Smooth muscle cell of the coronary artery (primary cell): ENCODE measurements around the gene ANTKMT. TPM values are rescaled to one million over a fixed set of nuclear protein-coding genes. Genes with fewer than 3 reads are reported as not detected.

ENCODE experiments used
- total RNA-seq: library from RNA; depleted of rRNA; stranded (reverse); fragments of >200 nt; gene quantifications from 2 replicates; pipeline ENCODE4 v1.2.3, GENCODE V29; 2014; ENCODE audit warnings: low replicate concordance

ANTKMT gene, protein sequence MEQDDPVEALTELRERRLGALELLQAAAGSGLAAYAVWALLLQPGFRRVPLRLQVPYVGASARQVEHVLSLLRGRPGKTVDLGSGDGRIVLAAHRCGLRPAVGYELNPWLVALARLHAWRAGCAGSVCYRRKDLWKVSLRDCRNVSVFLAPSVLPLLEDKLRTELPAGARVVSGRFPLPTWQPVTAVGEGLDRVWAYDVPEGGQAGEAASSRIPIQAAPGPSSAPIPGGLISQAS
- 8.0 and 27.7 TPM in 2 replicates for total RNA-seq

DNA sequence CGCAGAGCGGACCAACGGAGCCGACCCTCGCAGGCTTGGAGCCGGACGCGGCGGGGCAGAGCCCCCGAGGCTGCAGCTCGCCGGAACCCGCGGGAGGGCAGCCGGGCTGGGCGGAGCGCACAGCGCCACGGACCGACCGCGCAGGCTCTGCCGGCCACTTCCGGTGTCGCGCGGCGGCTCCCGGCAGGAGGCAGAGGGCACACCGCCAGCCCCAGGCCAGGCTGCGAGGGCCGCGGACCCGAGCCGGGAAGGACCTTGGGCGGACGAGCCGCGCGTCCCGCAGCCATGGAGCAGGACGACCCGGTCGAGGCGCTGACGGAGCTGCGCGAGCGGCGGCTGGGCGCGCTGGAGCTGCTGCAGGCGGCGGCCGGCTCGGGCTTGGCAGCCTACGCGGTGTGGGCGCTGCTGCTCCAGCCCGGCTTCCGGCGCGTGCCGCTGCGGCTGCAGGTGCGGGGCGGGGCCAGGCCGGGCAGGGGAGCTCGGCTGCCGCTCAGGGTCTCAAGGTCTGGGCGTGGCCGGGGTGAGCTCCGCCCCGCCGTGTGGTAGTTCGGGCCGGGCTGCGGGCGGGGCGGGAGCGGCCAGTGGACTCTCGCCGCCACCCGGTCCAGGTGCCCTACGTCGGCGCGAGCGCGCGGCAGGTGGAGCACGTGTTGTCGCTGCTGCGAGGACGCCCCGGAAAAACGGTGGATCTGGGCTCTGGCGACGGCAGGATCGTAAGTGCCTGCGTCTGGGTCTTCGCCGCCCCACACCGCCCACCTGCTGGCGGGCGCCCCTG, at the start of gene ANTKMT:
ANTKMT (plus strand) TSS at position 157 of the 775 bp plus-strand sequence; CDS start at position 286, 129 bp downstream.

DNA sequence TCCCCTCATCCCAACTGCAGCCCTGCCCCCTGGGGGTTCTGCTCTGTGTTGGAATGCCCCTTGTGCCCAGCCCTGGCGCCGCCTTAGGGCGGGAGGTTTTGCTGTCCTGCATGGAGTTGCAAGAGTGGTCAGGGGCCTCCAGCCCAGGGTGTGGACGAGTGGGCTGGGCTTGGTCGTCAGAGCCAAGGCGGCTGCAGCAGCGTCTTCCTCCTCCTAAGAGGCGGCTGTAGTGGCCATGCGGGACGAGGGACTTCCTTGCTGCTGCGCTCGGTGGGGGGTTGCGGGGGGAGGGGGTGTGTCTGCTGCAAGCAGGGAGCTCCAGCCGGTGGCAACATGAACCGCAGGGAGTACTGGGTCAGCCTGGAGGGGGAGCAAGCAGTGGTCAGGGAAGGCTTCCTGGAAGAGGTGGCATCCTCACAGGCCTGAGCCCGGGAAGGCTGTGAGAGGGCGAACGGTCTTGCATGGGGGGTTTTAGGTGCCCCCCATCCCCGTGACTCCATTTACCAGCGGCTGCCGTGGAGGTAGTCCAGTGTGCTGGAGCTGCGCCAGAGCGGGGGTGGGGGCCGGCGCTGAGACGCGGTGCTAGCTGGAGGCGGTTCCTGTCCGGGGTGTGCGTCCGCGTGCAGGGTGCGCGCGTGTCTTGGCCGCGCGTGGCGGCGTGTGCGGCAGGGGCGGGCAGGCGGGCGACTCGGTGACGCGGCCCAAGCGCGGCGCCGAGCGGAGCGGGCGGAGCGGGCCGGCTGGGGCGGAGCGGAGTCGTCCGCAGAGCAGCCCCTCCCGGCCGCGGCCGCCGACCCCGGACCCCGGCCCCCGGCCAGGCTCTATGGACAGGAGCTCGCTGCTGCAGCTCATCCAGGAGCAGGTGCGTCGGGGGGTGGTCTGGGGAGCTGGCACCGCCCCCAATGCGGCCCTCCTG, 45.7 kb upstream of the ANTKMT start, which contains the start of gene RHBDL1:
RHBDL1 (plus strand) TSS at position 704 of the 916 bp plus-strand sequence; CDS start at position 824, 120 bp downstream.

DNA sequence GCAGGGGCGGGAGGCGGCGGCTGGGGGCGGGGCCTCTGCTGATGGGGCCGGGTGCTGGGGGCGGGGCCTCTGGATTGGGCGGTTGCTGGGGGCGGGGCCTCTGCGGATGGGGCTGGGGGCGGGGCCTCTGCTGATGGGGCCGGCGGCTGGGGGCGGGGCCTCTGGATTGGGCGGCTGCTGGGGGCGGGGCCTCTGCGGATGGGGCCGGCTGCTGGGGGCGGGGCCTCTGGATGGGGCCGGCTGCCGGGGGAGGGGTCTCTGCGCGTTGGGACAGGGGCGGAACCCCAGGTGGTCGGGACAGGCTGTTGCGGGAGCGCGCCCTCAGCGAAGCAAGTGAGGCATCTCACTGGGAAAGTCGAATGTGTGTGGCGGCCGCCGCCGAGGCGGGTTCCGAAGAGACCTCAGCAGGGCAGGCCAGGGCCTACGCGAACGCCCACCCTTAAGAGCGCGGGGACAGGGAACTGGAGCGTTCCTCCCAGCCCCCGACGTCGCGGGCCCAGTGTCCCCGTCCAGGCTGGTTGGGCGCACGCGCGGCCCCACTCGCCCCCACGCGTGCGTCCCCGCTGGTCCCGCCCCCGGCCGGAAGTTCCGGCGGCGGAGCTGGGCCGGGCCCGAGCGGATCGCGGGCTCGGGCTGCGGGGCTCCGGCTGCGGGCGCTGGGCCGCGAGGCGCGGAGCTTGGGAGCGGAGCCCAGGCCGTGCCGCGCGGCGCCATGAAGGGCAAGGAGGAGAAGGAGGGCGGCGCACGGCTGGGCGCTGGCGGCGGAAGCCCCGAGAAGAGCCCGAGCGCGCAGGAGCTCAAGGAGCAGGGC, 40.9 kb upstream of the ANTKMT start, which contains the start of gene STUB1:
STUB1 (plus strand) TSS at position 597 of the 811 bp plus-strand sequence; CDS start at position 713, 116 bp downstream.

DNA sequence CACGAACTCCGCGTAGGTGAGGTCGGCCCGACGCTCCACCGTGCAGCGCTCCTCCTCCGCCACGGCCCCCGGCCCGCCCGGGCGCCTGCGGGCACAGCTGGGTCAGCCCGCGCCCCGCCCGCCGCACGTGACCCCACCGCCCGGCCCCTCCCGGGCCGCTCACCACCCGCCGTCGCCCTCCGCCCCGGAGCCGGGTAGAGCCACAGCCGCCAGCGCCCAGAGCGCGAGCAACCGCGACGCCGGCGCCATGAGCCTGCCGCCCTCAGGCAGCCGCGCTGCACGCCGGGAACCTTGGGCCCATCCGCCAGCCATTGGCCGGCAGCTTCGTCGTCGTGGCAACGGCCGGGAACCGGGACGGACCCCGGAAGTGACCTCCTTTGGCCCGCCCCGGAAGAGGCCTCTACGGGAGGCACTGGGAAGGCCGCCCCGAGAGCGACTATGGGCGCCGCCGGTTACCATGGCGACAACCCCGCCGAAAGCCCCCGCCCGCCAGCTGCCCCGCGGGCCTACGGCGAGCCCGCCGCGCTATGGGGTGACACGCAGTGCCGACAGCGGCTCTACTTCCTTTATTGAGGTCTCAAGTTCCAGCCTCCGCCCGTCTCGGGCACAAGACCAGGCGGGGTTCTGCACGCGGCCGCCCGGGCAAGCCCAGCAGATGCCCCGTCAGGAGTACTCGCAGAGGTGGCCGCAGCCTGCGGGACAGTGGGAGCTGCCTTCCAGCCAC, 36.7 kb upstream of the ANTKMT start, which contains the start of gene JMJD8:
JMJD8 (minus strand) TSS at position 264 of the 724 bp plus-strand sequence; CDS start at position 249, 15 bp downstream.

DNA sequence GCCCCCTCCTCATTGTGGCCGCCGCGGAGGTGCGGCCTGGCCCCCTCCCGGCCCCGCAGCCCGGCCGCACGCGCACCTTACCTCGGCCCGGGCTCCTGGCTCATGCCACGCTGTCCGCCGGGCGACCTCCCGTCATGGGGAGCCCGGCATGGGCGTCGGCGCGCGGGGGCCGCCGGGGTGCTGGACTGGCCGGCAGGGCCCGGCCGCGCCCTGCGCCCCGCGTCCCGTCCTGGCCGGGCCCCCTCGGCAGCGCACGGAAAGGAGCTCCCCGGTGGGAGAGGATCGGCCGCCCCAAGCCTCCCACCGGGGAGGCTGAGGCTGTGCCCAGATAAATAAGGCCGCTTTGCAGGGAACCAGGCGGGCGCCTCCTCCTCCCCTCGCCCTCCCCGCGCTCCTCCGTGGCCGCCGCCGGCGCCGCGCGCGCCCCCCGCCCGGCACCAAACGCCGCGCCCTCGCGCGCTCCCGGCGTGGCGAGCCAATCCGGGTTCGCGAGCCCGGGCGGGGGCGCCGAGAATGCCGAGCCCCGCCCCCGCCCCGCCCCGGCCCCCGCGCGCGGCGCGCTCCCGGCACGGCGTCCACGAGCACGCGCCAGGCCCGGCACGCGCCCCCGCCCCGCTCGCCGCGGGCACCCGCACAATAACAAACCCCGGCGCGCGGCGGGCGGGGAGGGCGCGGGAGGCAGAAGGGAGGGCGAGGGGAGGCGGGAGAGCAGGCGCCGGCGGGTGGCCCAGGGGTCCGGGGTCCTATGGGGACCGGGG, 15.3 kb upstream of the ANTKMT start, which contains the start of gene FBXL16:
FBXL16 (minus strand) TSS at position 371 of the 758 bp plus-strand sequence. CDS start 8,396 bp downstream, outside the sequence.

DNA sequence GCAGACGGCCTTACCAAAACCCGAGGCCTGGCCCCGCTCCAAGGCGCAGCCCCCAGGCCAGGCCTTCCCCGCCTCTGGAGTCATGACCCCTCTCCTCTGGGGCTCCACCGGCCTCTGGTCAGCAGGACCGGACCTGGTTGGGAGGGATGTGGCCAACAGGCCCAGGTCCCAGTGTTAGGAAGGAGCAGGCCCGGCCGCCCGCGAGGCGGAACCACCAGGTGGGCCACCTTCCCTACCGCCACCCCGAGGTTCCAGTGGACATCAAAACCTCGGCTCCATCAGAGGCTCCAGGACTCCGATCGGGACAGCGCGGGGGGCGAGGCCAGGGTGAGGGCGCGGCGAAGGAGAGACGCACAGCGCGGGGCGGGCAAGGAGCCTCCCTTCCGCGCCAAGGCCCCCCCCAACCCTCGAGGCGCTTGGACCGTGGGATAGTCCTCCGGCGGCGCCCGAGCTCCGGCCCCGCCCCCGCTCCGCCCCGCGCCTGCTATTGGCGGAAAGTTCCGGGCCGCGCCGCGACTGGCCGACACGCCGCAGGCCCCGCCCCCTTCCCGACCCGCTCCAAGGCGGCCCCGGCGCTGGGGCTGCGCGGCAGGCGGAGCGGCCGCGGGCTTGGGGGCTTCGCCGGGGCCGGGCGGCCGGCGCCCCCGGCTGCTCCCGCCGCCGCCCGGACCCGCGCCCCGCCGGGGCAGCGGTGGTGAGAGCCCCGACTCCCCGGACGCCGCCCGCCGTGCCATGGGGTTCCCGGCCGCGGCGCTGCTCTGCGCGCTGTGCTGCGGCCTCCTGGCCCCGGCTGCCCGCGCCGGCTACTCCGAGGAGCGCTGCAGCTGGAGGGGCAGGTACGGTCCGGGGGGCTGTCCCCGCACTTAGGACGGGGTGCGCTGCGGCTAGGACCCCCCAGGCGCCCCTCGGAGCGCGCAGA, 6.1 kb upstream of the ANTKMT start, which contains the start of gene METRN:
METRN (plus strand) TSS at position 561 of the 919 bp plus-strand sequence; CDS start at position 733, 172 bp downstream.

DNA sequence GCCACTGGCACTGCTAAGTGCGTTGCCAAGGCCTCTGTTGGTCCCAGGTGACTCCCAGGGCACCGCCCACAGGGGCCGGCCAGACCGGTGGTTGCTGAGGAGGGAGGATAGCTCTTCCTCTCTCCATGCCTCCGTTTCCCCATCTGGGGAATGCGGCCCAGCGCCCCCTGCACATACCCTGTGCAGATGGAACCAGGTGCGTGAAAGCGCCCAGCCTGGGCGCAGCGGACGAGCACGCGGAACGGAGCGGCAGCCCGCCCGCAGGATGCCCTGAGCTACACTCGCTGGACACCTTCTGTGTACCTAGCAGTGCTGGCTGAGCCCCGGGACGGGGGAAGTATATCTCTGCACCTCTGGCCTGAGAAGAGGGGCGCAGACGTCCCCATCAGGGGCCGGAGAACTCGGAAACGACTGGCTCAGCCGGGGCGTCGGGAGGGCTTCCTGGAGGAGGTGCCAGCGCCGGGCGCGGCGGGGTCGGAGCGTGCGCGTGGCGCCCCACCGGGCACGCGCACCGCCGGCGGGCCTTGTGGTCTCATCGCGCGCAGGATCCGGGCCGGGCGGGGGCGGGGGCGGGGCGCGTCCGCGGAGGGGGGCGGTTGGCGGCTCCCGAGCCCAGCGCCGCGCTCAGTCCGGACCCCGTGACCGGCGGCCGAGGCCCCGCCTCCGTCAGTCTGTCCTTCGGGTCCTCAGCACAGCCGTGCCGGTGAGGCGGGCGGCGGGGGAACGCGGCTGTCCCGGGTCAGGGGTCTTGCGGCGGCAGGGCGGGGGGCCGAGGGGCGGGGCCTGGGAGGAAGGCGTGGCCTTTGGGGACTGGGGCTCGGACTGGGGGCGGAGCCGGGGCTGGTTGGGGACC, 5.7 kb downstream of the ANTKMT start, which contains the start of the genes CCDC78 and HAGHL:
CCDC78 (minus strand) TSS at position 6 of the 853 bp plus-strand sequence. CDS start 76 bp downstream, outside the sequence.
HAGHL (plus strand) TSS at position 669 of the 853 bp plus-strand sequence. CDS start 404 bp downstream, outside the sequence.

DNA sequence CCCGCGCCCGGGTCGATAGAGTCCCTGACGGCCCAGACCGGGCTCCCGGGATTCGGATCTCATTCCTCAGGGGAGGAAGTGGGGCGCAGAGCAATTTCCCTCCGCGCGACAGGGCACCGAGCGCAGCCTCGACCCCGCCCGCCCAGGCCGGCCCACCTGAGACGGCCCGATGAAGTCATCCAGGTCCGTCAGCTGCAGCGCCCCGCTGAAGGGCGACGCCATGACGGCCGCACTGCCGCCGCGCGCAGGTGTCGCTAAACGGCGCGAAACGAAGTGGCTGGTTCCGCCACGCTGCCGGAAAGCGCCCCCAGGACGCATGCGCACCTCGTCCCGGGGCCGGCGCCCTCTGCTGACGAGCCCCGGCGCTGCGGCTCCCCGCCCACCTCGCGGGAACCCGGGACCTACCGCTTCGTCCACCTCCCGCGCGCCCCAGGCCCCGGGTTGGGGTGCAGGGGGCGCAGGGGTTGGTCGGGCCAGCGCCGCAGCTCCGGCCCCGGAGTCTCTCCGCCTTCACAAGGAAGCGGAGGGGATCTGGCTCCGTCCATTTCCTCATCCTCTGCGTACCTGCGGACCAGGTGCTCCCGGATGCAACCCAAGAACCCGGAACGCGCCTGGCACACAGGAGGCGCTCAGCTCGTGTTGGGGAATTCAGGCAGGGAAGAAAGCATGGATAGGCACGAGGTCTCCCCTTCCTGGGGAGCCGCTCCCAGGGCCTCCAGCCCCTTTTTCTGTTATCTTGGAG, 20.0 kb downstream of the ANTKMT start, which contains the start of gene CIAO3:
CIAO3 (minus strand) TSS at position 234 of the 742 bp plus-strand sequence; CDS start at position 222, 12 bp downstream.

DNA sequence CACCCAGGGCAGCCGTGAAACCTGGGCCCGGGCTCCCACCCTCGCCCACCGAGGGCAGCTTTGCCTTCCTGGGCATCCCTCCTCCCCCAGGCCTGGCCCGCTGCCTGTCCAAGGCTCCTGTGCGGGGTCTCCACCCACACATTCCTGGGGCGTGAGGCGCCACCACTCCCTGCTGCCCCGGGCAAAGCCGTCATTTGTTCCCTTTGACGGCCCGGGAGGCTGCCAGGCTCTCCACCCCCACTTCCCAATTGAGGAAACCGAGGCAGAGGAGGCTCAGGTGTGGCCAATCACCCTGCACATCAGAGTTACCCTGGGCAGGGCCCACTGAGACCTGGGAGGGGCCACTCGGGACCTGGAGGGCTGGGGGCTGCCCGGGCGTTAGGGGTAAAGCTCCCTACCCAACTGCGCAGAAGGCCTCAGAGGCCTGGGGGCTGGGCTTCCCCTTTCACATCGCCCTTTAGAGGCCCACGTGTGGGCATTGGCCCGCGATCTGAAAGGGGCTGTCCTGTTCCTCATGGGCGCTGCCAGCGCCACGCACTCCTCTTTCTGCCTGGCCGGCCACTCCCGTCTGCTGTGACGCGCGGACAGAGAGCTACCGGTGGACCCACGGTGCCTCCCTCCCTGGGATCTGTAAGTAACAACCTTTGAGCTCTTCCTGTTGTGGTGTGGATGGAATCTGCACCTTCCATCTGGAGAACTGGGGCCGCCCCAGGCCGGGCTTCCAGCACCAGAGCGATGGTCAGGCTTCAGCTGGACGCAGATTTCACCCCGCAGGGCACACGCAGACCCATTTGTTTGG, 39.8 kb downstream of the ANTKMT start, which contains the start of gene MSLN:
MSLN (plus strand) TSS at position 190 of the 799 bp plus-strand sequence. CDS start 1,947 bp downstream, outside the sequence.

Other genes with a start within 250 kb of the ANTKMT start
- gene CAPN15, start 193.4 kb upstream of the ANTKMT start, total RNA-seq: 12.8 and 17.1 TPM in 2 replicates
- under 0.01 TPM in 1 of 2 replicates, not detected in the other for gene PRR35, start 160.8 kb upstream of the ANTKMT start, total RNA-seq
- gene NHLRC4, start 154.1 kb upstream of the ANTKMT start, total RNA-seq: 0.35 and 1.4 TPM in 2 replicates
- 18.5 and 19.5 TPM in 2 replicates for gene PIGQ, start 151.2 kb upstream of the ANTKMT start, total RNA-seq
- 8.6 and 9.8 TPM in 2 replicates for gene RAB40C, start 131.1 kb upstream of the ANTKMT start, total RNA-seq
- gene WFIKKN1, start 90.2 kb upstream of the ANTKMT start, total RNA-seq: 0.08 and 0.12 TPM in 2 replicates
- 81.6 and 89.4 TPM in 2 replicates for gene METTL26, start 84.8 kb upstream of the ANTKMT start, total RNA-seq
- 7.8 and 22.2 TPM in 2 replicates for gene MCRIP2, start 79.3 kb upstream of the ANTKMT start, total RNA-seq
- 7.2 and 9.8 TPM in 2 replicates for gene WDR90, start 71.8 kb upstream of the ANTKMT start, total RNA-seq
- gene RHOT2, start 53.0 kb upstream of the ANTKMT start, total RNA-seq: 26.1 and 33.7 TPM in 2 replicates
- 0.98 and 6.6 TPM in 2 replicates for gene RHBDL1, start 45.5 kb upstream of the ANTKMT start, total RNA-seq
- 152 and 251 TPM in 2 replicates for gene STUB1, start 40.7 kb upstream of the ANTKMT start, total RNA-seq
- gene JMJD8, start 36.8 kb upstream of the ANTKMT start, total RNA-seq: 21.8 and 28.3 TPM in 2 replicates
- gene WDR24, start 30.7 kb upstream of the ANTKMT start, total RNA-seq: 3.1 and 4.9 TPM in 2 replicates
- 0.08 TPM in 1 of 2 replicates, not detected in the other for gene FBXL16, start 15.3 kb upstream of the ANTKMT start, total RNA-seq
- 95.8 and 102 TPM in 2 replicates for gene METRN, start 6.0 kb upstream of the ANTKMT start, total RNA-seq
- gene CCDC78, start 5.3 kb downstream of the ANTKMT start, total RNA-seq: 0.82 and 0.98 TPM in 2 replicates
- 11.2 and 15.9 TPM in 2 replicates for gene HAGHL, start 6.0 kb downstream of the ANTKMT start, total RNA-seq
- 24.4 and 28.9 TPM in 2 replicates for gene CIAO3, start 19.9 kb downstream of the ANTKMT start, total RNA-seq
- gene MSLN, start 39.6 kb downstream of the ANTKMT start, total RNA-seq: not detected in 2 replicates
- 10.1 and 16.2 TPM in 2 replicates for gene RPUSD1, start 67.2 kb downstream of the ANTKMT start, total RNA-seq
- 2.8 and 5.6 TPM in 2 replicates for gene CHTF18, start 67.5 kb downstream of the ANTKMT start, total RNA-seq
- gene GNG13, start 79.6 kb downstream of the ANTKMT start, total RNA-seq: not detected in 2 replicates
- gene LMF1, start 249.8 kb downstream of the ANTKMT start, total RNA-seq: 10.8 and 15.2 TPM in 2 replicates